ENCODE data around the gene PPP1R2B. TPM values are rescaled to one million over a fixed set of nuclear protein-coding genes. Genes with fewer than 3 reads are reported as not detected.

PPP1R2B gene
- total and polyA plus RNA-seq, 3 donors from 2014 or later: 7.4 to 43.6 (median 12.1) TPM

DNA sequence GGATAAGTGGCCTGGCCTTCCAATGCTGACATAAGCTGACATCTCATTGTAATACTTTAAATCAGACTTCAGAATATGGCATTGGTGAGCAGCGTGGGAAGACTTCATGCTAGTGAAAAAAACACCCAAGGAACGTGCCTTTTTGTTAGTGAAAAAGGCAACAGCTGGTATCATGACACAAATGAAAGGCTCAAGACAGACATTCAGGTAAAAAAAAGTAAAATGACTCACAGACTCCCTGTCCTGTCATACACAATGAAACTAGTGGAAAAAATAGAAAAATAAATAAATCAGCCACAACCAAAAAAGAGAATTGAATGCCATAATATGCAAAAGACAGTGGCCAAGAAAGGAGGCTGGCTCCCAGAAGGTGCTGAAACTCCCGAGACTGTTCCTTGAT lies 24.4 kb upstream of the PPP1R2B start:
- Histone ChIP-seq H3K4me1 (no peaks in the 10 kb centered on the region), H3K27me3 (no peaks in the 10 kb centered on the region), H3K36me3 (ENCODE audit: low read depth, missing control alignments) (no peaks in the 10 kb centered on the region), H3K4me3 (no peak overlapping the region), H3K9me3 (no peaks in the 10 kb centered on the region), H3K27ac (no peak overlapping the region)
- intact Hi-C loops (cut with DNase I; ENCODE audit: low total_unique reads): no loop called here
- no peak for DNase-seq
- TF ChIP-seq, protein P1, sequence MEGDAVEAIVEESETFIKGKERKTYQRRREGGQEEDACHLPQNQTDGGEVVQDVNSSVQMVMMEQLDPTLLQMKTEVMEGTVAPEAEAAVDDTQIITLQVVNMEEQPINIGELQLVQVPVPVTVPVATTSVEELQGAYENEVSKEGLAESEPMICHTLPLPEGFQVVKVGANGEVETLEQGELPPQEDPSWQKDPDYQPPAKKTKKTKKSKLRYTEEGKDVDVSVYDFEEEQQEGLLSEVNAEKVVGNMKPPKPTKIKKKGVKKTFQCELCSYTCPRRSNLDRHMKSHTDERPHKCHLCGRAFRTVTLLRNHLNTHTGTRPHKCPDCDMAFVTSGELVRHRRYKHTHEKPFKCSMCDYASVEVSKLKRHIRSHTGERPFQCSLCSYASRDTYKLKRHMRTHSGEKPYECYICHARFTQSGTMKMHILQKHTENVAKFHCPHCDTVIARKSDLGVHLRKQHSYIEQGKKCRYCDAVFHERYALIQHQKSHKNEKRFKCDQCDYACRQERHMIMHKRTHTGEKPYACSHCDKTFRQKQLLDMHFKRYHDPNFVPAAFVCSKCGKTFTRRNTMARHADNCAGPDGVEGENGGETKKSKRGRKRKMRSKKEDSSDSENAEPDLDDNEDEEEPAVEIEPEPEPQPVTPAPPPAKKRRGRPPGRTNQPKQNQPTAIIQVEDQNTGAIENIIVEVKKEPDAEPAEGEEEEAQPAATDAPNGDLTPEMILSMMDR (IDR thresholded peaks at IDR 0.05): no peak
- TF ChIP-seq POLR2A (IDR thresholded peaks at IDR 0.05): no peak
- WGBS, 2 donors: 77 to 84% methylated on average over 3 of the region's 3 CpGs

DNA sequence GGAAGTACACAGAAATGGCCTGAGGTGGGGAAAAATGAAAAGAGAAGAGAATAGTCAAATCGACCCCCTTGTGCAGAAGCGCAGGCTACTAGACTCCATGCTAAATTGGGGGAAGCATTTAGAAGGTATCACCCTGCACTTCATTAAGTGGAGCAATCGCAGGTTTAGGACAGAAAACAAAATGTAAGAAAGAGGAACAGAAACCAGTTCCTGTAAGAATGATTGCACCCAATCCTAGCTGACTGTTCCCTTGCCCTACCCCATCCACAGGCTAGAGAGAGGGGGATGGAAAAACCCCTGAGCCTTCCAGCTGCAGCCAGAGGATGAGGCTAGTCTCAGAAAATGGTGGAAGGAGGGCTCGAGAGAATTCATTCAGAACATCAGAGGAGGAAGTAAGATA lies 23.9 kb upstream of the PPP1R2B start:
- no peaks in the 10 kb centered on the region for H3K36me3 ChIP-seq (ENCODE audit: low read depth, missing control alignments)
- no peak for DNase-seq
- no peaks in the 10 kb centered on the region for H3K4me1 ChIP-seq
- no peak overlapping the region for H3K27ac ChIP-seq
- WGBS, 2 donors: 83 to 86% methylated on average over 4 of the region's 4 CpGs
- H3K4me3 ChIP-seq: no peak overlapping the region
- H3K27me3 ChIP-seq: no peaks in the 10 kb centered on the region
- no peaks in the 10 kb centered on the region for H3K9me3 ChIP-seq
- TF ChIP-seq POLR2A (IDR thresholded peaks at IDR 0.05): no peak
- TF ChIP-seq, protein P1 (IDR thresholded peaks at IDR 0.05): no peak
- intact Hi-C loops (cut with DNase I; ENCODE audit: low total_unique reads): no loop called here

DNA sequence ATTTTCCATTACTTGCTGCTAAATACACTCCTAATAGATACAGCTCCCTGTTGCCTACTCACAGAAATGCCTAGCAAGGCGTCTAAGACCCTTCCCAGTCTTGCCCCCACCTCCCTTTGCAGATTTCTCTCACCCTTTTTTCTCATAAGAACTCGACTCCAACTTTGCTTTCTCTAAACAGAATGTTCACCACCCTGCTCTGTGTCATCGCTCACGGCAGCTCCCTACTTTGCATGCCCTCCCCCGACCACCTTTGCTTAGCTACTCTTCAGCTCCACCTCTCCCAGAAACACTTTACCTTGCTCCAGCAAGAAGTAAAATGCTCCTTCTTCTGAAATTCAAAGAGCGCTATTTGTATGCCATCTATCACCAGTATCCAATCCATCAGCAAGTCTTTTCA lies 15.2 kb upstream of the PPP1R2B start:
- DNase-seq: no peak
- no peaks in the 10 kb centered on the region for H3K4me1 ChIP-seq
- no peak overlapping the region for H3K4me3 ChIP-seq
- no peaks in the 10 kb centered on the region for H3K36me3 ChIP-seq (ENCODE audit: low read depth, missing control alignments)
- no peaks in the 10 kb centered on the region for H3K9me3 ChIP-seq
- WGBS, 2 donors: 89 to 91% methylated on average over 6 of the region's 6 CpGs
- no peak overlapping the region for H3K27ac ChIP-seq
- H3K27me3 ChIP-seq: no peaks in the 10 kb centered on the region
- intact Hi-C loops (cut with DNase I; ENCODE audit: low total_unique reads): no loop called here
- TF ChIP-seq POLR2A (IDR thresholded peaks at IDR 0.05): no peak
- TF ChIP-seq, protein P1 (IDR thresholded peaks at IDR 0.05): no peak

DNA sequence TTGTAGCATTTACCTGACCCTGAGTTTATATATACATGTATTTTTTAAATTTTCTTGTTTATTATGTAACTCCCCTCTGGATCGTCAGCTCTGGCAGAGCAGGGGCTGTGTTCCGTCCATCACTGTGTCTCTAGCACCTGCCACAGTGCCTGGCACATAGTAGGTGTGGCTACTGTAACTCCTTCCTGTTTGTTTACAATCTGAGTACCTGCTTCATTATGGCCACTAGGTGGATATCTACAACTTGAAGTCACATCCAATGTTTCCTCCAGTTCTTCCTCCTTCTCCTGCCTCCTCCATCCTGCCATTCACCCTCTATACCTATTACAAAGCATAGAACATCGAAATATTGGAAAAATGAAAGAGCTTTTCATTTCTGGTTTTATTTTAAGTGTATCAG lies 14.2 kb upstream of the PPP1R2B start:
- Histone ChIP-seq H3K9me3 (no peaks in the 10 kb centered on the region), H3K36me3 (ENCODE audit: low read depth, missing control alignments) (no peaks in the 10 kb centered on the region), H3K27me3 (no peaks in the 10 kb centered on the region), H3K4me1 (no peaks in the 10 kb centered on the region), H3K27ac (no peak overlapping the region), H3K4me3 (no peak overlapping the region)
- 90 to 91% methylated on average over 3 of the region's 3 CpGs for WGBS, 2 donors
- TF ChIP-seq, protein P1 (IDR thresholded peaks at IDR 0.05): peak in 1 of 3 experiments; percentile 23
- TF ChIP-seq POLR2A (IDR thresholded peaks at IDR 0.05): no peak
- intact Hi-C loops (cut with DNase I; ENCODE audit: low total_unique reads): no loop called here
- DNase-seq: no peak

DNA sequence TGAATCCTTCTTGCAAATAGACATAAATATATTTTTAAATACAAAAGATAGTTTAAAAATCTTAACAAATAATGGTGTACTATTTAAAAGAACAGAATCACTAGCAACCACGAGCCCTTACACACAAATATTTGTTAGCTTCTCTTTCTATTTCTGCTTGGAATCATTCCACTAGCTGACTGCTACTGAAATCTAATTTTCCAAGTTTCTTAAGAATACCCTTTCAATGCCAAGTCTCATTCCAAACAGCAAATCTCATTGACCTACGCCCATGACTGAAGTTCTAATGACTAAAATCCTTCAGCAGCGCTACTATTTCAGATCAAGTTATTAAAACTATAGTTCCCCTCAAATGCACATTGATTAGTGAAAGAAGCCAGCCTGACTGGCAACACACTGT lies 13.2 kb upstream of the PPP1R2B start:
- no peak for TF ChIP-seq POLR2A (IDR thresholded peaks at IDR 0.05)
- TF ChIP-seq, protein P1 (IDR thresholded peaks at IDR 0.05): no peak
- Histone ChIP-seq H3K4me3 (no peak overlapping the region), H3K36me3 (ENCODE audit: low read depth, missing control alignments) (no peaks in the 10 kb centered on the region), H3K27me3 (no peaks in the 10 kb centered on the region), H3K4me1 (no peaks in the 10 kb centered on the region), H3K9me3 (no peaks in the 10 kb centered on the region), H3K27ac (no peak overlapping the region)
- intact Hi-C loops (cut with DNase I; ENCODE audit: low total_unique reads): no loop called here
- DNase-seq: no peak
- 61 to 62% methylated on average over 3 of the region's 3 CpGs for WGBS, 2 donors
